GM12878 (cell line): Measurements from ENCODE around the gene EIF2S3B.
"Not testable (repeated sequence)": the region's sequence is repeated elsewhere in the genome, so short reads cannot be mapped to it uniquely, and the experiment has no call there.

ENCODE experiments used
- CHD2 ChIP-seq: IDR thresholded peaks from 2 replicates; pipeline ENCODE4 v1.6.1; 2011; ENCODE audit warnings: low read depth, low read length, improper control_type of control experiment, borderline replicate concordance
- CREB1 ChIP-seq: IDR thresholded peaks from 2 replicates; pipeline ENCODE4 v1.6.1; 2012; ENCODE audit warnings: low read depth, mild to moderate bottlenecking, inconsistent platforms
- CTCF ChIP-seq, 3 experiments: IDR thresholded peaks in 2 of 3; conservative IDR thresholded peaks in 1 of 3; 2 replicates each; pipeline ENCODE4 v1.5.1; 2011; ENCODE audit warnings: low read depth in 3 of 3, low read length in 3 of 3, mild to moderate bottlenecking in 3 of 3, control low read depth in 2 of 3, moderate library complexity in 2 of 3, inconsistent platforms in 1 of 3, mixed read lengths in 1 of 3; ENCODE audit not compliant: control insufficient read depth in 2 of 3, insufficient read depth in 1 of 3; ENCODE audit errors: extremely low read depth in 1 of 3
- EP300 ChIP-seq, 2 experiments: fragments of 150-350 bp in 1 of 2; IDR thresholded peaks; 2 replicates each; pipeline ENCODE4 v1.6.1; 2011 to 2012; ENCODE audit warnings: low read depth in 2 of 2, low read length in 2 of 2, borderline replicate concordance in 1 of 2, improper control_type of control experiment in 1 of 2, inconsistent platforms in 1 of 2; ENCODE audit not compliant: control insufficient read depth in 1 of 2
- ESRRA ChIP-seq: IDR thresholded peaks from 2 replicates; pipeline ENCODE4 v1.6.1; 2012; ENCODE audit warnings: mild to moderate bottlenecking, low read length, improper control_type of control experiment
- FOXM1 ChIP-seq: IDR thresholded peaks from 2 replicates; pipeline ENCODE4 v1.6.1; 2012; ENCODE audit warnings: low read depth, mild to moderate bottlenecking, inconsistent platforms, low read length, moderate library complexity
- NFIC ChIP-seq: IDR thresholded peaks from 2 replicates; pipeline ENCODE4 v1.6.1; 2012; ENCODE audit warnings: low read depth, mild to moderate bottlenecking, inconsistent platforms, low read length, moderate library complexity
- POLR2A ChIP-seq: IDR thresholded peaks from 2 replicates; pipeline ENCODE4 v1.6.1; 2011; ENCODE audit warnings: low read depth, mild to moderate bottlenecking, low read length
- RFX5 ChIP-seq: IDR thresholded peaks from 2 replicates; pipeline ENCODE4 v1.6.1; 2011; ENCODE audit warnings: low read depth, low read length, improper control_type of control experiment
- SIN3A ChIP-seq: IDR thresholded peaks from 2 replicates; pipeline ENCODE4 v1.6.1; 2012; ENCODE audit warnings: low read depth, low read length, improper control_type of control experiment
- SKIL ChIP-seq: fragments of 450-650 bp; IDR thresholded peaks from 2 replicates; pipeline ENCODE4 v1.6.1; 2017; ENCODE audit warnings: mild to moderate bottlenecking, low read depth, inconsistent platforms; ENCODE audit not compliant: poor library complexity, severe bottlenecking
- WRNIP1 ChIP-seq: IDR thresholded peaks from 2 replicates; pipeline ENCODE4 v1.6.1; 2011; ENCODE audit warnings: low read depth, low read length, improper control_type of control experiment, borderline replicate concordance
- ZNF207 ChIP-seq: fragments of 450-650 bp; IDR thresholded peaks from 2 replicates; pipeline ENCODE4 v1.6.1; 2014; ENCODE audit warnings: antibody characterized with exemption, mild to moderate bottlenecking, borderline replicate concordance
- ZZZ3 ChIP-seq: IDR thresholded peaks from 2 replicates; pipeline ENCODE4 v1.6.1; 2011; ENCODE audit warnings: low read depth; ENCODE audit not compliant: control insufficient read depth, insufficient read length

- TF ChIP-seq ZZZ3; WRNIP1; CREB1; CTCF (IDR thresholded peaks at IDR 0.05 in 2 of 3, conservative IDR thresholded peaks at IDR 0.05 in 1 of 3; ENCODE audit: control insufficient read depth in 2 of 3, extremely low read depth in 1 of 3, insufficient read depth in 1 of 3, low read depth in 3 of 3, low read length in 3 of 3); NFIC; SKIL; ZNF207; EP300 (IDR thresholded peaks at IDR 0.05; ENCODE audit: borderline replicate concordance in 1 of 2, control insufficient read depth in 1 of 2, low read depth in 2 of 2, low read length in 2 of 2); CHD2; RFX5; SIN3A; ESRRA; FOXM1; POLR2A: not testable (repeated sequence)
Measured at GRCh38 chr12:10481901-10482300, 23.8 kb upstream of the EIF2S3B start.
